ENCODE data around the gene ZNF785.

- no peak for TF ChIP-seq CTCF (IDR thresholded peaks at IDR 0.05)
- no peak for TF ChIP-seq POLR2A (IDR thresholded peaks at IDR 0.05)
Observed at GRCh38 chr16:30541502-30542329, 43.8 kb downstream of the ZNF785 start.

Data from lower leg skin (tissue), 3 donors.